ENCODE results near the gene TMEM115.
A peak's percentile ranks its signal among the peaks of the same experiment; 100 is the strongest.

TMEM115 gene

DNA sequence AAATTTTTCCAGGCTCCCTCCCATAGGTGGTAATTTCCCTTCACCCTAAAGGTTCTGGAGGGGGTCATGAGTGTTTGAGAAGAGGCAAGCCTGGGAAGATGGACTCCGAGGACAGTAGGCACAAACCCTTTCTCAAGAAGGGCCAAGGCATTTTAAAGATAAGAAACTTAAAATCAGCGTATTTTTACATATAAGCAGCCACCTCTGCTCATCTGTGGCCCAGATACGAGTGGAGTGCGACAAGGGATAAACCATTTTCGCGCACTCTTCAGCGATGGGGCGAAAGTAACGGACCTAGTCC, 19.2 kb downstream of the TMEM115 start:
- no peak overlapping the region for H3K9ac ChIP-seq (ENCODE audit: low read depth, low read length)
- no peaks in the 10 kb centered on the region for H3K36me3 ChIP-seq (ENCODE audit: control insufficient read depth, insufficient read depth, low read length)
- H3K9me3 ChIP-seq (ENCODE audit: control insufficient read depth, insufficient read depth, low read length) = no peaks in the 10 kb centered on the region
- no peaks in the 10 kb centered on the region for H3K4me1 ChIP-seq (ENCODE audit: control insufficient read depth, insufficient read depth, low read length)
- H3K4me3 ChIP-seq (ENCODE audit: low read depth, low read length) = peak overlapping the region; percentile 53; the same call in 1 of the 2 replicates
- no peak overlapping the region for H3K27ac ChIP-seq (ENCODE audit: low read depth, low read length)
- H3K27me3 ChIP-seq (ENCODE audit: control insufficient read depth, insufficient read depth, low read length) = peaks cover 63% of the 10 kb centered on the region

DNA sequence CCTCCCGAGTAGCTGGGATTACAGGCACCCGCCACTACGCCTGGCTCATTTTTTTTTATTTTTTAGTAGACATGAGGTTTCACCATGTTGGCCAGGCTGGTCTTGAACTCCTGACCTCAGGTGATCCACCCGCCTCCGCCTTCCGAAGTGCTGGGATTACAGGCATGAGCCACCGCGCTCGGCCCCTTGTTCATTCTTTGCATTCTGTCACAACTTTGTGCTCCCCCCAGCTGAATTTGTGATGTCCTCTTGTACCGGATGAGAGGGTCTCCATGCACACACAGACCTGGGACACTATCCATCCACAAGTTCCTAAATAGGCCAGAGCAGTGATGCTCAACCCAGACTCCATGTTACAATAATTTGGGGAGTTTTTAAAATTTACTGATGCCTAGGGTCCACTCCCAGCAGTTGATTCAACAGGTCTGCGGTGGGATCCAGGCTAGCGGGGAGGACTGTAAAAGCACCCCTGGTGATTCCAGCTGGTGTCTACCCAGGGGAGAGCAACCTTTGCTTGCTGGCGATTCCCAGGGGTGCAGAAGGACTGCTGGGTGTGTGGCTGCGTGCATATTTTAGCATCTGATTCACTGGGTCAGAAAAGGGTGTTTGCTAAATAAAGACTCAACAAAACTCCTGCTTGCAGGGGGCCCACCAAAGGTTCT, 19.7 kb downstream of the TMEM115 start:
- H3K27me3 ChIP-seq (ENCODE audit: control insufficient read depth, insufficient read depth, low read length) = peaks cover 59% of the 10 kb centered on the region
- no peak overlapping the region for H3K27ac ChIP-seq (ENCODE audit: low read depth, low read length)
- no peaks in the 10 kb centered on the region for H3K9me3 ChIP-seq (ENCODE audit: control insufficient read depth, insufficient read depth, low read length)
- no peak overlapping the region for H3K4me3 ChIP-seq (ENCODE audit: low read depth, low read length)
- no peak overlapping the region for H3K9ac ChIP-seq (ENCODE audit: low read depth, low read length)
- no peaks in the 10 kb centered on the region for H3K36me3 ChIP-seq (ENCODE audit: control insufficient read depth, insufficient read depth, low read length)
- no peaks in the 10 kb centered on the region for H3K4me1 ChIP-seq (ENCODE audit: control insufficient read depth, insufficient read depth, low read length)

DNA sequence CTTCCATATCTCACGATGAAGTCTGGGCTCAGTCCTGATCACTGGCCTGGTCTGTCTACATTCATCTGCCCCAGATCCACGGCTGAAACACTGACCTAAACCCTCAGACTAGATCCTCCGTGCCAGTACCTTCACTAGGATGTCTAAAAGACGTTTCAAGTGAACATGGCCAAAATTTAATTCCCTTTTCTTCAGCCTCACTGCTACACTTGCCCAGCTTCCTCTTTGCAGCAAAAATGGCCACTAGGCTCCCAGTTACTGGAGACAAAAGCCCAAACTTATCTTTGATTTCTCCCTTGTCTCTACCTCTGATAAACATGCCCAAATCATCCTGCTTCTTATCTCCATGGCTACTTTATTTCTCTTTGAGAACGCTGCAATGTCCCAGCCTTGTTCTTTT, 20.4 kb downstream of the TMEM115 start:
- Histone ChIP-seq H3K27ac (ENCODE audit: low read depth, low read length) (no peak overlapping the region), H3K9ac (ENCODE audit: low read depth, low read length) (no peak overlapping the region), H3K36me3 (ENCODE audit: control insufficient read depth, insufficient read depth, low read length) (0 out of 2 replicates have a peak, but pooled peaks cover 4% of the 10 kb centered on the region), H3K4me1 (ENCODE audit: control insufficient read depth, insufficient read depth, low read length) (no peaks in the 10 kb centered on the region), H3K9me3 (ENCODE audit: control insufficient read depth, insufficient read depth, low read length) (no peaks in the 10 kb centered on the region), H3K4me3 (ENCODE audit: low read depth, low read length) (no peak overlapping the region), H3K27me3 (ENCODE audit: control insufficient read depth, insufficient read depth, low read length) (peaks cover 53% of the 10 kb centered on the region)

DNA sequence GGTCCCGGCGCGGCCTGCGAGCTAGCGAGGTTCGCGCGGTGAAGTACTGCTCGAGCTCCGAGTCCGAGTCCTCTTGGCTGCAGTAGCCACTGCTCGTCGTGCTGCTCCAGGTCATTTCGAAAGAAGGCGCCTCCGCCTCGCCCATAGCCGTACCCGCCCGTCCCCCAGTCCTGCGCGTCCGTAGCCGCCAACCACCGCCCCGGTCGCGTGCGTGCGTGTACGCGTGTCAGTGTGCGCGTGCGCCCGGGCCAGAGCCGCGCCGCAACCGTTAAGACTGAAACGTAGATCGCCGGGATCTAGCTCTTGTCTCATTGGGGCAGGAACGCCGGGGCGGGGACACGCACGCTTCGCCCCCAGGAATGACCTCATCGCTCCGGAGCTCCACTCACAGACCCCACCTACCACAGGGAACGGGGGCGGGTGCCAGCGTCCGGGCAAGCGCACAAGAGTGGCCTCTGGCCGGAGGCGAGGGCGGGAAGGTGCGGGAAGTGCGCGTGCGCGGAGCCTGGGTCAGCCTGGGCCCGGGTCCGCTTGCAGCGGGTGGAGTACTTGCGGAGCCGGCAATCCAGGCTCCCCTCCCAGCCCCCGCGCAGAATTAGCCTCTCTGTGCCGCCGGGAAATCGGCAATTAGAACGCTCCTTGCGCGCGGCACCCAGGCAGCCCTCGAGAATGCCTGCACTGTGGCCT, 22.0 kb downstream of the TMEM115 start:
- no peaks in the 10 kb centered on the region for H3K4me1 ChIP-seq (ENCODE audit: control insufficient read depth, insufficient read depth, low read length)
- H3K27me3 ChIP-seq (ENCODE audit: control insufficient read depth, insufficient read depth, low read length) = peaks cover 38% of the 10 kb centered on the region
- H3K9ac ChIP-seq (ENCODE audit: low read depth, low read length) = peak overlapping the region; percentile 76
- H3K27ac ChIP-seq (ENCODE audit: low read depth, low read length) = peak overlapping the region; percentile 95
- H3K36me3 ChIP-seq (ENCODE audit: control insufficient read depth, insufficient read depth, low read length) = 0 out of 2 replicates have a peak, but pooled peaks cover 6% of the 10 kb centered on the region
- no peaks in the 10 kb centered on the region for H3K9me3 ChIP-seq (ENCODE audit: control insufficient read depth, insufficient read depth, low read length)
- H3K4me3 ChIP-seq (ENCODE audit: low read depth, low read length) = peak overlapping the region; percentile 81

DNA sequence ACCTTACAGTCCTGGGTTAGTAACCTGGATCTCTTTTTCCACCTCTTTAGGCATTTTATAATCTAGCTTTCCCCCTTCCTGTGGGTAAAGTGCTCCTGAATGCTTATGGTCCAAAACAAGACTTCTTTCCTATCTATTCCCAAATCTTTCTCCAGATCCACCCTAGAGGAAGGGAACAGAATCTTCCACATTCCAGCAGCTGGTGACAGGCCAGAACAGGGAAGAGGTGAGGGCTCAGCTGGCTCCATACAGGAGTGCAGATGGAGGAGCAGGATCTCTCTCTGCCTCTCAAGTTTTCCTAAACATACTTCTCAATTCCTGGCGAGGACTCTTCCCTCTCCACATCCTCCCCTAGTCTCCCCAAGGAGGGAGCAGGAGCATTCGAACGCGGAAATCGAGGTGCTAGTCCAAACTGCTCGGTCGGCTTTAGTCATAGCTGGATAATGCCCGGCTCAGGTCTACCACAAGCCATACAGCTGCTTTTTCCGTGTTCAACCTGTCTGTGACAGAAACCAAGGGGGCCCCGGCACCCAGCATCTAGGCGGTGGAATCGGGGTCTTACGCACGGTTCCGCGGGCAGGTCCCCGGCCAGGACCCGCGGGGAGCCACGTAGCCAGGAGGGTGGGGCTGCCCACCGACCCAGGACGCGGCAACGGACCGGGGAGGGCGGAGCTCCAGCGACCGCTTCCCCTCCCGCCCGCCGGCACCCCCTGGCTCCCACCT, 22.7 kb downstream of the TMEM115 start:
- Histone ChIP-seq H3K4me3 (ENCODE audit: low read depth, low read length) (peak overlapping the region; percentile 81), H3K4me1 (ENCODE audit: control insufficient read depth, insufficient read depth, low read length) (no peaks in the 10 kb centered on the region), H3K9me3 (ENCODE audit: control insufficient read depth, insufficient read depth, low read length) (no peaks in the 10 kb centered on the region), H3K36me3 (ENCODE audit: control insufficient read depth, insufficient read depth, low read length) (peaks cover 13% of the 10 kb centered on the region), H3K27ac (ENCODE audit: low read depth, low read length) (peak overlapping the region; percentile 95), H3K27me3 (ENCODE audit: control insufficient read depth, insufficient read depth, low read length) (peaks cover 32% of the 10 kb centered on the region), H3K9ac (ENCODE audit: low read depth, low read length) (peak overlapping the region; percentile 76)

GRCh38 chr3:50334339-50335075, 24.8 kb downstream of the TMEM115 start:
- Histone ChIP-seq H3K36me3 (ENCODE audit: control insufficient read depth, insufficient read depth, low read length) (peaks cover 34% of the 10 kb centered on the region), H3K4me1 (ENCODE audit: control insufficient read depth, insufficient read depth, low read length) (no peaks in the 10 kb centered on the region), H3K9ac (ENCODE audit: low read depth, low read length) (no peak overlapping the region), H3K9me3 (ENCODE audit: control insufficient read depth, insufficient read depth, low read length) (no peaks in the 10 kb centered on the region), H3K27me3 (ENCODE audit: control insufficient read depth, insufficient read depth, low read length) (peaks cover 11% of the 10 kb centered on the region), H3K4me3 (ENCODE audit: low read depth, low read length) (no peak overlapping the region), H3K27ac (ENCODE audit: low read depth, low read length) (no peak overlapping the region)

DNA sequence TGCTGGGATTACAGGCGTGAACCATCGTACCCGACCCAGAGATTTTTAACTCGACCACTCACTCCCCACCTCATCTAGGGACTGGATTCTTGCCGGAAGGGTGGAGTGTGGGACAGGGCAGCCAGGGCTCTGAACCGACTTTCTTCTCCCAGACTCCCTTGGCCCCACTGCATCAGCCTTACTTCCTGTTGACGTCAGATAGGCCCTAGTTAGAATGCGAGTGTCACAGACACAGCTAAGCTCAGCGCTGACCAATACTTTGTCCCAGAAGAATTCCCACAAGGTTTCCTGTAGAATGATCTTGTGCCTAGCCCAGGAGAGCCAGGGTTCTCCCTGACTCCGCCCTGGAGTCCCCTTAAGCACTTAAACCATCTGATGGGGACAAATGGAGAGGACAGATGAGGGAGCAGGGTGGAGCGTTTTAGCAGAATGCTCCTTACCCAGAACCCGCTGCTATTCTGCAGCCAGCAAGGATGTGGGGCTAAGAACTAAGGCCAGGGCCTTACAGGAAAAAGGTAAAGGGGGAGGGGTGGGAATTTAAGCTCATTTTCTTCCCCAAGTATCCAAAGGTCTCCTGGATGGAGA, 25.5 kb downstream of the TMEM115 start:
- Histone ChIP-seq H3K9me3 (ENCODE audit: control insufficient read depth, insufficient read depth, low read length) (no peaks in the 10 kb centered on the region), H3K27ac (ENCODE audit: low read depth, low read length) (no peak overlapping the region), H3K9ac (ENCODE audit: low read depth, low read length) (no peak overlapping the region), H3K27me3 (ENCODE audit: control insufficient read depth, insufficient read depth, low read length) (peaks cover 4% of the 10 kb centered on the region), H3K4me3 (ENCODE audit: low read depth, low read length) (no peak overlapping the region), H3K36me3 (ENCODE audit: control insufficient read depth, insufficient read depth, low read length) (peaks cover 37% of the 10 kb centered on the region), H3K4me1 (ENCODE audit: control insufficient read depth, insufficient read depth, low read length) (no peaks in the 10 kb centered on the region)

DNA sequence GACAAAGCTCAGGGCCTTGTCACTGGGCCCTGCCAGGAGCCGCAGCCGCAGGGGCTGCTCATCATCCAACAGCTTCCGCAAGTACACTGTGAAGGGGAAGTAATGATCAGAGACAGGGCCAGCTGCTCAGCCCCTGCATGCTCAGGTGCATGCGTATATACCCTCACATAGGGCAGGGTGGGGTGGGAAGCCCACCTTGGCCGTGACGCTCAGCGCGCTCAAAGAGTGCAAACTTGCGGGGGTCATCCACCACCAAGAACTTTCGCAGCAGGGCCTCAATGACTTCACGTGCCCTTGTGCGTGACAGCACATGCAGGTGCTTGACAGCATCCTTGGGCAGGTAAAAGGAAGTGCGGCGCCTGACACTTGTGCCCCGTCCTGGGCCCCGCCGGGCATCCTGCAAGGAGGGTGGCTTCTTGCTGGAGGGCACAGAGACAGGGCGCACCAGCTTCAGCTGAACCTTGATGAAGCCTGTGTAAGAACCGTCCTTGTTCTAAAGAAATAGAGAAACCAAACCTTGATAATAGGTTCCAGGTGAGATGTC, 27.9 kb downstream of the TMEM115 start:
- H3K9me3 ChIP-seq (ENCODE audit: control insufficient read depth, insufficient read depth, low read length) = no peaks in the 10 kb centered on the region
- 0 out of 2 replicates have a peak, but pooled peaks cover 2% of the 10 kb centered on the region for H3K4me1 ChIP-seq (ENCODE audit: control insufficient read depth, insufficient read depth, low read length)
- H3K27ac ChIP-seq (ENCODE audit: low read depth, low read length) = no peak overlapping the region
- peaks cover 37% of the 10 kb centered on the region for H3K36me3 ChIP-seq (ENCODE audit: control insufficient read depth, insufficient read depth, low read length)
- H3K9ac ChIP-seq (ENCODE audit: low read depth, low read length) = no peak overlapping the region
- no peaks in the 10 kb centered on the region for H3K27me3 ChIP-seq (ENCODE audit: control insufficient read depth, insufficient read depth, low read length)
- no peak overlapping the region for H3K4me3 ChIP-seq (ENCODE audit: low read depth, low read length)

- Histone ChIP-seq H3K36me3 (ENCODE audit: control insufficient read depth, insufficient read depth, low read length) (peaks cover 48% of the 10 kb centered on the region), H3K4me3 (ENCODE audit: low read depth, low read length) (no peak overlapping the region), H3K9ac (ENCODE audit: low read depth, low read length) (no peak overlapping the region), H3K27me3 (ENCODE audit: control insufficient read depth, insufficient read depth, low read length) (no peaks in the 10 kb centered on the region), H3K4me1 (ENCODE audit: control insufficient read depth, insufficient read depth, low read length) (0 out of 2 replicates have a peak, but pooled peaks cover 2% of the 10 kb centered on the region), H3K27ac (ENCODE audit: low read depth, low read length) (no peak overlapping the region), H3K9me3 (ENCODE audit: control insufficient read depth, insufficient read depth, low read length) (no peaks in the 10 kb centered on the region)
These were observed 29.0 kb downstream of the TMEM115 start for GRCh38 chr3:50330330-50330729.

- Histone ChIP-seq H3K4me1 (ENCODE audit: control insufficient read depth, insufficient read depth, low read length) (peaks cover 5% of the 10 kb centered on the region; the same call in 1 of the 2 replicates), H3K4me3 (ENCODE audit: low read depth, low read length) (peak within 1 kb of the TSS; percentile 88), H3K9me3 (ENCODE audit: control insufficient read depth, insufficient read depth, low read length) (no peaks in the 10 kb centered on the region), H3K9ac (ENCODE audit: low read depth, low read length) (peak within 1 kb of the TSS; percentile 60; the same call in 1 of the 2 replicates), H3K27ac (ENCODE audit: low read depth, low read length) (peak within 1 kb of the TSS; percentile 78), H3K27me3 (ENCODE audit: control insufficient read depth, insufficient read depth, low read length) (no peaks in the 10 kb centered on the region), H3K36me3 (ENCODE audit: control insufficient read depth, insufficient read depth, low read length) (peaks cover 42% of the 10 kb centered on the region)
These were observed 31.2 kb downstream of the TMEM115 start, which contains the start of gene TUSC2 for GRCh38 chr3:50327943-50328691. Gene TUSC2, minus strand, starts transcription at chr3:50328223. Its CDS starts 124 bp downstream, at chr3:50328099.

Measured in HUES48 (cell line).